Lower leg skin (tissue), 4 donors: Measurements from ENCODE around the gene NOSTRIN. TPM values are rescaled to one million over a fixed set of nuclear protein-coding genes. Genes with fewer than 3 reads are reported as not detected.

ENCODE experiments used
- DNase-seq, 2 donors: peaks; one replicate each; pipeline ENCODE4 v3.0.0-alpha.2; 2019; ENCODE audit warnings: low spot score in 2 of 2
- H3K4me3 ChIP-seq: fragments of 200-600 bp; sonication (generic); 2 replicates; pipeline ENCODE4 v1.5.1; 2017; ENCODE audit warnings: mild to moderate bottlenecking, low read depth; ENCODE audit not compliant: poor library complexity, severe bottlenecking
- CTCF ChIP-seq, 3 donors: fragments of 450-650 bp; IDR thresholded peaks; one replicate each; pipeline ENCODE4 v1.5.1; 2016; ENCODE audit warnings: antibody characterized with exemption in 3 of 3, mild to moderate bottlenecking in 3 of 3, moderate library complexity in 2 of 3
- POLR2A ChIP-seq, 2 donors: fragments of 450-650 bp; IDR thresholded peaks; one replicate each; pipeline ENCODE4 v1.6.1; 2016 to 2017; ENCODE audit warnings: antibody characterized with exemption in 2 of 2, mild to moderate bottlenecking in 1 of 2, moderate library complexity in 1 of 2
- WGBS, 2 donors: methylation state at CpG; one replicate each; pipeline ENCODE4 v1.1.5; 2018; 5-methylcytosine and 5-hydroxymethylcytosine counted together
- intact Hi-C: fragments of 100-400 bp; cut with DNase I; formaldehyde crosslinking; loops from one replicate; pipeline ENCODE4 v1.15.0; 2023; ENCODE audit warnings: low total_unique reads
- total RNA-seq, 4 donors: library from RNA; depleted of rRNA; stranded (reverse); fragments of >200 nt; gene quantifications; one replicate each; pipeline ENCODE4 v1.1.0, GENCODE V29; 2016

The NOSTRIN gene
- total RNA-seq, 4 donors from 2014 or later = 3.0 to 20.8 (median 11.0) TPM

DNA sequence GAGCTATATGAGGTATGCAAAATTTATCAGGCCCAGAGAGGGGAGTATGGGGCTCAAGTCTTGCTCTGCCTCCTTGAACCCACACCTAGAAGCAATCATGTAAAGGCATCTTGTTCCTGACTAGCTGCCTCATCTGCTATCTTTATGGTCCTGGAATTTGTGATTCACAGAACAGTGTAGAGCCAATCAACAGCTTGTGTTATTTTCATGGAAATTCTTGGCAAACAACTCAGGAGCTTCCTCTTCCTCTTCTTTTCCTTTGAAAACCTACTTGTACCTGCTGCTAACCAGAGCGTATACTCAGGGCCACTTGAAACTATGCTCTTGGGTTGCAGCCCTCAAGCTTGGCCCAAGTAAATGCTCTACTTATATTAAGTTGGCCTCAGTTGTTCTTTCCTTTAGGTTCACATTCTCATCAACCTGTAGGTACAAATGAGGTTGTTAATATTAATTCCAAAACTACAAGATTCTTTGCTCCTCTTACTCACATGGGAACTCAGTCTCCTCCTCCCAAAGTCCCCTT is 3.5 kb upstream of the NOSTRIN start:
- intact Hi-C loops = no loop called here
- no peak for DNase-seq
- TF ChIP-seq POLR2A (IDR thresholded peaks at IDR 0.05) (no peak), CTCF (IDR thresholded peaks at IDR 0.05) (no peak)
- H3K4me3 ChIP-seq = no peak overlapping the region
- 81 to 97% methylated on average over 1 of the region's 1 CpG for WGBS, 2 donors

GRCh38 chr2:168801471-168801870 is 966 bp upstream of the NOSTRIN start:
- TF ChIP-seq CTCF (IDR thresholded peaks at IDR 0.05) (no peak), POLR2A (IDR thresholded peaks at IDR 0.05) (no peak)
- no peak for DNase-seq
- H3K4me3 ChIP-seq = no peak overlapping the region
- intact Hi-C loops = no loop called here
- 47 to 50% methylated on average over 2 of the region's 2 CpGs for WGBS, 2 donors

GRCh38 chr2:168802859-168803725 is 655 bp downstream of the NOSTRIN start:
- H3K4me3 ChIP-seq = peak overlapping the region; percentile 13
- intact Hi-C loops = no loop called here

GRCh38 chr2:168804214-168804613 is 1.8 kb downstream of the NOSTRIN start:
- WGBS, 2 donors = 60 to 78% methylated on average over 3 of the region's 3 CpGs
- H3K4me3 ChIP-seq = no peak overlapping the region
- intact Hi-C loops = no loop called here
- no peak for DNase-seq
- TF ChIP-seq CTCF (IDR thresholded peaks at IDR 0.05) (no peak), POLR2A (IDR thresholded peaks at IDR 0.05) (no peak)

More at GRCh38 chr2:168802859-168803725, 655 bp downstream of the NOSTRIN start:
- DNase-seq = no peak
- WGBS, 2 donors = 55 to 64% methylated on average over 5 of the region's 5 CpGs
- no peak for TF ChIP-seq POLR2A (IDR thresholded peaks at IDR 0.05)

DNA sequence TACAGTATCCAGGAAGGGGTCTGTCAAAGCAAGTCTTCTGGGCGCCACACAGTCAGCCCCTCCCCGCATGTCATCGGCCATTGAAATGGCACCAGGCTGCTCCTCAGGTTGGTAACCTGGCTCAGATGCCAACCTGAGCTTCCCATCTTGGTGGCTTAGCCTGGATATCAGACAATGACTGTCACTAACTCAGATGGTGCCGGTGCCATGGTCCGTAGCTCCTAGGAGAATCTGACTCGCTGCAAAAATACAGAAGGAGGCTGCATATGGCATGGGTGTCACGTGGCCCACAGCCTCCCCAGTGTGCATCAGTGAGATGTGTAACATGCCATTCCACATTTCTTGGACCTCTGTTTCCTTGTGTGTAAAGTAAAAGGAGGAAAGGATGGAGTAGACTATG is 3.2 kb downstream of the NOSTRIN start:
- no peak for DNase-seq
- WGBS, 2 donors = 93 to 94% methylated on average over 7 of the region's 7 CpGs
- H3K4me3 ChIP-seq = no peak overlapping the region
- intact Hi-C loops = no loop called here
- TF ChIP-seq CTCF (IDR thresholded peaks at IDR 0.05) = no peak
- TF ChIP-seq POLR2A (IDR thresholded peaks at IDR 0.05) = no peak

DNA sequence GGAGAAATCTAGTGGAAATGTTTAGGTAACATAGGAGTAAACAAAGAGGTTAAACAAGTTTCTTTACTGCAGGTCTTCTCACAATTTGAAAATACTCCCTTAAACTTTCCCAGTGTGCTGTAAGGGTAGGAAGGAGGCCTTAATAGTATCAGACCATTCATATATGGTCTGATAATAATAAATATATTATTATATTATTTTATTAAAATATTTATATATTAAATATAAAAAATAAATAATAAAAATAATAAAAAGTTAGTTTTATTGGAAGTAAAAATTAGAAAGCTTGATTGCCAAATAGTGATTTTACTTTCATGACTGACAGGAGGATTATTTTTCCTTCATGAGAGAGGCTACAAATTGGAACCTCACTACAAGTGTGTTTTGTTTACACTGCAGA is 7.1 kb downstream of the NOSTRIN start:
- TF ChIP-seq POLR2A (IDR thresholded peaks at IDR 0.05) (no peak), CTCF (IDR thresholded peaks at IDR 0.05) (no peak)
- H3K4me3 ChIP-seq = no peak overlapping the region
- DNase-seq = no peak
- intact Hi-C loops = no loop called here
